Stimulated activated effector memory CD8-positive, alpha-beta T cell treated with anti-CD3 and anti-CD28 coated beads, Interleukin-12 subunit alpha, Interleukin-12 subunit beta, amount 100 ng/mL, for 72 hours (primary cell): ENCODE data around the gene KCNMA1.

ENCODE experiments used
- ATAC-seq: fragments of 150-1000 bp; cut with Tn5 transposase; 2 replicates; pipeline ENCODE4 v1.10.0; 2021
- DNase-seq, 2 donors: peaks; one replicate each; pipeline ENCODE4 v3.0.0; 2021 to 2022; ENCODE audit warnings: low spot score in 2 of 2
- H3K27ac Mint-ChIP-seq: one replicate; pipeline ENCODE4 v1.8.0; 2022; ENCODE audit warnings: mild to moderate bottlenecking, mixed read lengths
- H3K36me3 Mint-ChIP-seq: one replicate; pipeline ENCODE4 v1.8.0; 2022; ENCODE audit warnings: mild to moderate bottlenecking, mixed read lengths
- H3K4me1 Mint-ChIP-seq: one replicate; pipeline ENCODE4 v1.8.0; 2022; ENCODE audit warnings: mixed read lengths
- H3K4me3 Mint-ChIP-seq: one replicate; pipeline ENCODE4 v1.8.0; 2022; ENCODE audit warnings: mild to moderate bottlenecking, mixed read lengths
- H3K9me3 Mint-ChIP-seq: one replicate; pipeline ENCODE4 v1.8.0; 2022; ENCODE audit warnings: mixed read lengths

Gene KCNMA1

DNA sequence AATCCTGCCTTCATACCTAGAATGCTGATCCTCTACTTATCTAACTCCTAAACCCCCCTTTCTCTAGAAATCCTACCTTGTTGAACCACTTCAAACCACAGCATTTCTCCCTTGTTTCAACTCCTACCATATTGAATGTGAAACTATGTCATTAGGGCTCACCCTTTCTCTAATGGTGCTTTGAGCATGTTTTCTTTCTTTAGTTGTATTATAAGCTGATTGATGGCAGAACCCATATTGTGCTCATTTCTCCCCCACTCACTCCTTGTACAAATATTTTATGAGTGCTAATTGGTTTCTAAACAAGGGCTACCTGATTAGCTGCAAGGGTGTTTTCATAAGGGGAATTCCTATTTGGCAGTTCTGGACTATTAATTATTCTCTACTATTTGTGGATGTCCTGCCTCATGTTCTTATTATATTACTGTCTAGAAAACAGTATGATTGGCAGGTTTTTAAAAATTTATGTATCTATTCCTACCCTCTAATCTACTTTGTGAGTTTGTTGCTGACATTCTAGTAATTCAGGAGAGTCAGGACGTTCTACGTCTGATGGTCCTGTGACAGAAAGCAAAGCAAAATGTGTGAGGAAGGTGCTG, 765.8 kb downstream of the KCNMA1 start:
- ATAC-seq, result no peak
- Mint-ChIP-seq H3K4me1 (no peaks in the 10 kb centered on the region), H3K27ac (no peak overlapping the region), H3K9me3 (peaks cover 5% of the 10 kb centered on the region), H3K36me3 (no peaks in the 10 kb centered on the region), H3K4me3 (no peak overlapping the region)
- DNase-seq, result no peak

DNA sequence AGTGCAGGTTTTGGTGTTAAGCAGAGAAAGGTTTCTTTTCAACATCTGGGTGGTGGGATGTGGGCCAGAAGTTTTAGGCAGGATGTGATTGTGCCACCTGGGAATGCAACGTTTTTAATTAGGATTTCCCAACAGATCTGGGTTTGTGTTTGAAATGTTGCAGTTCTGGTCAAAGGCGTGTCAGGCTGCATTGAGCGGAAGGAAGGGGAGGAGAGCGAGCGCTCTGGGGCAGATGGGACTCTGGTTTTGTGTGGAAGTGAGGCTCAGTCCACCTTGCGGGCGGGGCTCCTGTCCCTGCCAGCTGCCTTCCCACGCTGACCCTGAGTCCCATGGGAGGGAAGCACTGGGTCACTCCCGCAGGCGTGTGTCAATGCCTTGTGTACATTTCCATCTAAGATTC, 767.7 kb downstream of the KCNMA1 start:
- Mint-ChIP-seq H3K36me3 (no peaks in the 10 kb centered on the region), H3K4me1 (no peaks in the 10 kb centered on the region), H3K9me3 (peaks cover 5% of the 10 kb centered on the region), H3K27ac (no peak overlapping the region), H3K4me3 (no peak overlapping the region)
- no peak for ATAC-seq
- DNase-seq, result no peak

DNA sequence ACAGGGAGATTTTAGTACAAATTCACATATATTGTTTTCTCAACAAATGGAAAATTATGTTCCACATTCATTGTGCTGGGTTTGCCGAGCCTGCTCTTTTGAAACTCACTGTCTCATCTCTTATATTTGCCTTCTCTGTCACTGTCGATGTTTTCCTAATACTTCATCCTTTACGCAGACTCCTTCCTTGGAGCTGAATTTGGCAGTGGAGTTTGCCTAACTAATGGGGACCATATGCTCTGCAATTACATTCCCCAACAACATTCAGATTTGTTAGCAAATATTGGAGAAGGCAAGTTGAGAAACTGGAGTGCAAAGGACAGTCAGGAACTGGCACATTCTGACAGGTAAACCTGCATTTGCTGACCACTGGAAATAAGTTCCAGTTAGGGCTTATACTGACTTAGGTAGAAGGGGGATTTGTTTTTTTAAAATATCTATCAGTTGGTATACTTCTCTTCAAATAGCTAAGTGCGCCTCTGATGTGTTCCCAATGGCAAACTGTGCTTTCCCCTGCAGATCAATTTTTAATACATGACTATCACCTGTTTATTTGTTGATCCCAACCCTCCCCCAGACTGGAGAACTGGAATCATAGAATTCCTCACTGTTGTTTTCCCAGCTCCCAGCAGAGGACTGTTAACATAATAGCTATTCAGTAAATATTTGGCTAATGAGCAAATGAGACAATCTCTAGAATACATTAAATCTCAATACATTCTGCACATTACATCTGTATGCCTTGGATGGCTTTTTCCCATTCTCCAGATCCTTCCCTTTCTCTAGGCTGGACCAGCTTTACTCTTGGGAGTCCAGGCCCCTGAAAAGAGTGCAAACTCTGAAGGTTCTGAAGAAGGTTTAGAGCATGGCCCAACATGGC, 769.3 kb downstream of the KCNMA1 start:
- no peaks in the 10 kb centered on the region for H3K4me1 Mint-ChIP-seq
- ATAC-seq, result no peak
- H3K4me3 Mint-ChIP-seq, result no peak overlapping the region
- no peak for DNase-seq
- no peaks in the 10 kb centered on the region for H3K36me3 Mint-ChIP-seq
- H3K27ac Mint-ChIP-seq, result no peak overlapping the region
- peaks cover 5% of the 10 kb centered on the region for H3K9me3 Mint-ChIP-seq

DNA sequence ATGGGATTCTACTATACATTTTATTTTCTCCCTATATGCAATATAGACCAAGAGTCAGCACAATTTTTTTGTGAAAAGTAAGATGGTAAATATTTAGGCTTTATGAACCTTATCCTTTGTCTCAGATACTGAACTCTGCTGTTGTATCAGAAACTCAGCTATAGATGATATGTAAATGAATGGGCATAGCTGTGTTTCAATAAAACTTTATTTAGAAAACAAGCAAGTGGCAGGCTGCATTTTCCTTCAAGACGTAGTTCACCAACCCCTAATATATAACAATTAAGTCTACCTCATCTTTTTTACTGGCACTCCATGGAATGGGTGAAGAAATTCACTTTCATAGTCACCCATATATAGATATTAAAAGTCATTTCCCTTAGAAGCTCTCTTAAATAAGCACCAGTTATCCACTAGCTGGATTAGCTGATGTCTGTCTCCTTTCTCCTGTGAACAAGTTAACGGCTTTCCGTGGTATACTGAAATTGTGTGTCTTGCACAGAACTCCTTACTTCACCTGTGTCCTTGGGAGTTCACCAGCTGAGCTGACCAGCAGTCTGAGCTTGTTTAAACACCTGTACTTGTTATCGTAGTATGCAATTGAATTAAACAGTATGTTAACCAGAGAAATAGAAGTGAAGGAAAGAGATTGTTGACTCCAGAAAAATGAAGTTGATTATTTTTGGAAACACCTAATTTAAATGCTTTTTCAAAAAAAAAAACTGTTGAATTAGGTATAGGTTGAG, 770.6 kb downstream of the KCNMA1 start:
- no peaks in the 10 kb centered on the region for H3K4me1 Mint-ChIP-seq
- no peak overlapping the region for H3K27ac Mint-ChIP-seq
- H3K36me3 Mint-ChIP-seq, result no peaks in the 10 kb centered on the region
- ATAC-seq (no peak), DNase-seq (no peak)
- H3K4me3 Mint-ChIP-seq, result no peak overlapping the region
- H3K9me3 Mint-ChIP-seq, result peaks cover 5% of the 10 kb centered on the region

DNA sequence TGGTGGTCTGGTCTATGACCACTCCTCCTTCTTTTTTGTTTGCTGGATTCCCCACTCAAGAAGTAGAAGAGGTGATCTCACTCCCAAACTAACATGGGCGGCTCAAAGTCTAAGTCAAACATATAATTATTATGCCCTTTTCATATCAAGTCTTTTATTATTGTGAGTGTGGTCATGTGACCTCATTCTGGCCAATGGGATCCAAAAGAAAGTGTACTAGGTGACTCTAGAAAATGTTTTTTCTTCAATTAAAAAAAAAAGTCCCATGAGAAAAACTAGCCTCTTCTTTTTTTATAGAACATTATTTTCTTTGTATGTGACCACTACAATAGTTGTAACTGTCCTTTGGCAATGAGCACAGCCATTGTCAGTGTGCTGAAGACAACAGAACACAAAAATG, 772.7 kb downstream of the KCNMA1 start:
- Mint-ChIP-seq H3K4me3 (no peak overlapping the region), H3K9me3 (no peaks in the 10 kb centered on the region), H3K36me3 (no peaks in the 10 kb centered on the region), H3K27ac (no peak overlapping the region), H3K4me1 (no peaks in the 10 kb centered on the region)
- ATAC-seq (no peak), DNase-seq (no peak)

DNA sequence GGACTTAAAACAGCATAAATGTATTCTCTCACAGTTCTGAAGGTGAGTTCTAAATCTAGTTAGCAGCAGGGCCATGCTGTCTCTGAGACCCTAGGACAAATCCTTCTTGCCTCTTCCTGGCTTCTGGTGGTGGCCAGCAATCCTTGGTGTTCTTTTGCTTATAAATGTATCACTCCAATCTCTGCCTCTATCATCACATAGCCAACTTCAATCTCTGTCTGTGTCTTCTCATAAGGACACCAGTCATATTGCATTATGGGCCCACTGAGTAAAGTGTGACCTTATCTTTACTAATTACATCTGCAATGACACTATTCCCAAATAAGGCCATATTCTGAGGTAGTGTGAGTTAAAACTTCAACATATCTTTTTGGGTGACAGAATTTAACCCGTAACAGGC, 778.9 kb downstream of the KCNMA1 start:
- DNase-seq (no peak), ATAC-seq (no peak)
- Mint-ChIP-seq H3K4me3 (no peak overlapping the region), H3K36me3 (no peaks in the 10 kb centered on the region), H3K4me1 (no peaks in the 10 kb centered on the region), H3K27ac (no peak overlapping the region), H3K9me3 (peaks cover 3% of the 10 kb centered on the region)

DNA sequence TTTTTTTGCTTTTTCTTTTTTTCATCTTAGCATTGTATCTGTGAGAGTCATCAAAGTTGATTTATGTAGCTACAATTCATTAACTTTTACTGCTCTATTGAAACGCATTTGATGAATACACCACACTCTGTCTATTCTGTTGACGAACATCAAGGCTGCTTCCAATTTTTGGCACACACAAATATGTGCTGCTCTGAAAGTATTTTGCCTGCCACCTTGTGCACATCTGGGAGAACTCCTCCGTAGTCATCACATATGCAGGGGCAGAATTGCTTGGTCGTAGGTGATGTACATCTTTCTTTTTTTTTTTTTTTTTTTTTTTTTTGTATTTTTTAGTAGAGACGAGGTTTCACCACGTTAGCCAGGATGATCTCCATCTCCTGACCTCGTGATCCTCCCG, 796.8 kb downstream of the KCNMA1 start:
- no peaks in the 10 kb centered on the region for H3K4me1 Mint-ChIP-seq
- no peak overlapping the region for H3K4me3 Mint-ChIP-seq
- no peak overlapping the region for H3K27ac Mint-ChIP-seq
- H3K9me3 Mint-ChIP-seq, result no peaks in the 10 kb centered on the region
- DNase-seq (no peak), ATAC-seq (no peak)
- no peaks in the 10 kb centered on the region for H3K36me3 Mint-ChIP-seq

DNA sequence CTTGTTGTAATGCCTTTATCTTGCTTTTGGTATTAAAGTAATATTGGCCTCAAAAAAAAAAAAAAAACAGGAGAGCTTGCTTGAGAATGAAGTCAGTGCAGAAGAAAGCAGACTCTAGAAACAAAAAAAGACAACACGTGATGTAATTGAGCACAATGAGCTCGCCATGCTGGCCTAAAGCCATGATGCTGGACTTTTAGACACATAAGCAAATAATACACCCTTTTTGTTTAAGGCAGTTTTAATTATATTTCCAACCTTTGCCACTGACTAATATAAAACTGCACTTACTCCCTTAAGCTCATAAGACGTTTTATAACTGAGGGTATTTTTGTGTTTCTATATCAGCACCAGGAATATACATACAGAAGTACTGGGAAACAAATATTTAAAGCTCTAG, 798.3 kb downstream of the KCNMA1 start:
- ATAC-seq, result no peak
- no peaks in the 10 kb centered on the region for H3K9me3 Mint-ChIP-seq
- H3K27ac Mint-ChIP-seq, result no peak overlapping the region
- H3K4me3 Mint-ChIP-seq, result no peak overlapping the region
- H3K36me3 Mint-ChIP-seq, result no peaks in the 10 kb centered on the region
- DNase-seq, result no peak
- no peaks in the 10 kb centered on the region for H3K4me1 Mint-ChIP-seq

DNA sequence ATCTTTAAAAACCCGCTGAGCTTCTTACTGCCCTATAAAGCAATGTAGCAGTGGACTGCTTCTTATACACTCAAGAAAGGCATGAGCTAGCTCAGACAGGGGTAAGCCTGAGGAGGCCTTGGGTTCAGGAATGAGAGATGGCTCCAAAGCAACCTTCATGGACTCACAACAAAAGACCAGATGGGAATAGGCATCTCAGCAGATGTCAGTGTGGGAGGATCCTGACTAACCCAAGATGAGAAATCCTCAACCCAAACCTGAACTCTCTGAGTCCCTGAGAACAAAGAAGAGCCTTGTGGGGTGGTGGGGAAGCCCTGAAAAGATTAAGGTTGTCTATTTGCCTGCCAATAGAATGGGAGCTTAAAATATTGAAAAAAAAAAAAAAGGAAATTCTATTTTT, 807.4 kb downstream of the KCNMA1 start:
- ATAC-seq, result no peak
- no peak overlapping the region for H3K4me3 Mint-ChIP-seq

DNA sequence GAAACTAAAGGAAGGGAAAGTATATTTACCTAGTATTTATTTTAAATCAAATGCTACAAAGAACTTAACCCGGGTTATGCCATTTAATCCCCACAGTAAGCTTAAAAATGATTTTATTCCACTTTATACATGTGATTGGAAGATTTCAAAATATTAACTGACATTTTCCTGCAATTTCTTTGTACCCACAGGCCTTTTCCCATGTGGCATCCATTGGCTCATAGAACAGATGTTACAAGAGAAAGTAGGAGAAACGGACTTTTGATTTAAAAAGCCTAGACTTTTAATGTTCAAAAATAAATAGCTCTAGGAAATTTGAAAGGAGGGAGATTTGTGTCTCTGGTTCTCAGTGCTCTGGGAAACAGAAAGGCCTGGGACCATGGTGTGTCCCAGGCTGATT, 807.9 kb downstream of the KCNMA1 start:
- H3K27ac Mint-ChIP-seq, result no peak overlapping the region
- no peaks in the 10 kb centered on the region for H3K36me3 Mint-ChIP-seq
- no peak overlapping the region for H3K4me3 Mint-ChIP-seq
- ATAC-seq (no peak), DNase-seq (no peak)
- H3K9me3 Mint-ChIP-seq, result peaks cover 17% of the 10 kb centered on the region
- H3K4me1 Mint-ChIP-seq, result no peaks in the 10 kb centered on the region

More for the DNA sequence above, 807.4 kb downstream of the KCNMA1 start:
- Mint-ChIP-seq H3K4me1 (no peaks in the 10 kb centered on the region), H3K9me3 (peaks cover 17% of the 10 kb centered on the region), H3K27ac (no peak overlapping the region), H3K36me3 (no peaks in the 10 kb centered on the region)
- DNase-seq, result no peak
